Endothelial cell of umbilical vein (primary cell): ENCODE results near the gene VAV3. TPM values are rescaled to one million over a fixed set of nuclear protein-coding genes. Genes with fewer than 3 reads are reported as not detected.

ENCODE experiments used
- BruUV-seq: library from RNA; stranded (reverse); fragments of 400-500 nt; replicated peaks from 2 replicates; lab custom pipeline; 2021; lab: Mats Ljungman, UMichigan
- CTCF ChIA-PET: fragments of 300-600, 350-600 bp; sonication (Branson Sonifier 250); formaldehyde crosslinking; loops from one replicate; lab custom pipeline; 2021; ENCODE audit warnings: antibody characterized with exemption, inconsistent platforms; lab: Charles Lee
- POLR2A ChIA-PET: fragments of 300-600, 350-600 bp; sonication (Branson Sonifier 250); formaldehyde crosslinking; loops from one replicate; lab custom pipeline; 2021; ENCODE audit warnings: antibody characterized with exemption, inconsistent platforms; lab: Charles Lee
- DNase-seq: peaks from one replicate; pipeline ENCODE4 v3.0.0-alpha.2; 2011; ENCODE audit warnings: low read depth, low spot score
- FAIRE-seq: peaks from 2 replicates; lab custom pipeline; 2011; peaks lifted over from hg19 to GRCh38; lab: Jason Lieb, UNC
- H2AFZ ChIP-seq: 2 replicates; pipeline ENCODE4 v1.6.0; 2012; ENCODE audit warnings: low read depth, low read length, control low read depth, inconsistent platforms
- H3K27ac ChIP-seq: 2 replicates; pipeline ENCODE4 v1.5.1; 2011; ENCODE audit warnings: low read depth, mild to moderate bottlenecking, control low read depth, low read length, moderate library complexity; ENCODE audit not compliant: insufficient read depth
- H3K27me3 ChIP-seq, 2 experiments: 2 replicates each; pipeline versions ENCODE4 v1.6.0 to v1.6.1; 2011; ENCODE audit warnings: low read length in 2 of 2, mixed read lengths in 1 of 2; ENCODE audit not compliant: control insufficient read depth in 2 of 2, insufficient read depth in 2 of 2
- H3K36me3 ChIP-seq, 2 experiments: 2 replicates in 1 of 2; 3 replicates in 1 of 2; pipeline ENCODE4 v1.5.1; 2011; ENCODE audit warnings: low read length in 2 of 2, mild to moderate bottlenecking in 1 of 2, moderate library complexity in 1 of 2; ENCODE audit not compliant: control insufficient read depth in 2 of 2, insufficient read depth in 2 of 2; ENCODE audit errors: extremely low read depth in 1 of 2
- H3K4me1 ChIP-seq: 3 replicates; pipeline ENCODE4 v1.5.1; 2011; ENCODE audit warnings: mild to moderate bottlenecking, low read length; ENCODE audit not compliant: control insufficient read depth, insufficient read depth; ENCODE audit errors: extremely low read depth
- H3K4me2 ChIP-seq: 2 replicates; pipeline ENCODE4 v1.6.1; 2011; ENCODE audit warnings: low read length, control low read depth, mixed read lengths; ENCODE audit not compliant: insufficient read depth
- H3K4me3 ChIP-seq, 3 experiments: fragments of 200-600 bp in 1 of 3; sonication (generic), shearing (Covaris generic) in 1 of 3; replicated peaks in 1 of 3; 2 replicates each; pipeline ENCODE4 v1.5.1; 2011 to 2016; ENCODE audit warnings: control low read depth in 3 of 3, low read length in 3 of 3, mild to moderate bottlenecking in 2 of 3, inconsistent platforms in 1 of 3, low read depth in 1 of 3, moderate library complexity in 1 of 3; ENCODE audit not compliant: insufficient read depth in 1 of 3
- H3K79me2 ChIP-seq: 2 replicates; pipeline ENCODE4 v1.6.0; 2012; ENCODE audit warnings: low read length, inconsistent platforms; ENCODE audit not compliant: control insufficient read depth, insufficient read depth
- H3K9ac ChIP-seq: replicated peaks from 2 replicates; pipeline ENCODE3; 2011; ENCODE audit warnings: low read length, control low read depth; ENCODE audit not compliant: insufficient read depth; ENCODE audit errors: extremely low read depth
- H3K9me1 ChIP-seq: replicated peaks from 3 replicates; pipeline ENCODE4 v1.6.0; 2011; ENCODE audit warnings: mild to moderate bottlenecking, low read length; ENCODE audit not compliant: control insufficient read depth, insufficient read depth; ENCODE audit errors: extremely low read depth
- H3K9me3 ChIP-seq: replicated peaks from 2 replicates; pipeline ENCODE4 v1.5.1; 2012; ENCODE audit warnings: low read length, inconsistent platforms; ENCODE audit not compliant: control insufficient read depth, insufficient read depth
- H4K20me1 ChIP-seq: replicated peaks from 2 replicates; pipeline ENCODE3; 2011; ENCODE audit warnings: mild to moderate bottlenecking, low read length; ENCODE audit not compliant: control insufficient read depth, insufficient read depth; ENCODE audit errors: extremely low read depth
- CTCF ChIP-seq, 2 donors: IDR thresholded peaks; 1 replicate in 1 of 2; 2 replicates in 1 of 2; pipeline ENCODE4 v1.5.1; 2011; ENCODE audit warnings: low read length in 2 of 2, mild to moderate bottlenecking in 2 of 2, moderate library complexity in 2 of 2, control low read depth in 1 of 2, inconsistent platforms in 1 of 2, low read depth in 1 of 2; ENCODE audit not compliant: insufficient read depth in 1 of 2; ENCODE audit errors: extremely low read depth in 1 of 2
- EZH2 ChIP-seq: IDR thresholded peaks from 2 replicates; pipeline ENCODE4 v1.6.1; 2012; ENCODE audit warnings: borderline replicate concordance, low read depth, mild to moderate bottlenecking, moderate library complexity, low read length, inconsistent platforms; ENCODE audit not compliant: severe bottlenecking
- FOS ChIP-seq: IDR thresholded peaks from 2 replicates; pipeline ENCODE4 v1.6.1; 2011; ENCODE audit warnings: mild to moderate bottlenecking, low read length, moderate library complexity, borderline replicate concordance; ENCODE audit not compliant: insufficient read depth
- GATA2 ChIP-seq: IDR thresholded peaks from 2 replicates; pipeline ENCODE4 v1.7.0; 2011; ENCODE audit warnings: low read depth, mild to moderate bottlenecking, moderate library complexity, mixed read lengths, low read length; ENCODE audit not compliant: insufficient read length, insufficient read depth
- JUN ChIP-seq: IDR thresholded peaks from 2 replicates; pipeline ENCODE4 v1.6.1; 2011; ENCODE audit warnings: borderline replicate concordance, low read depth; ENCODE audit not compliant: insufficient read length, insufficient read depth
- MAX ChIP-seq: IDR thresholded peaks from 2 replicates; pipeline ENCODE4 v1.6.1; 2011; ENCODE audit not compliant: insufficient read depth, insufficient read length
- MYC ChIP-seq: IDR thresholded peaks from one replicate; pipeline ENCODE4 v1.6.1; 2011; ENCODE audit warnings: mild to moderate bottlenecking, low read depth, low read length
- POLR2A ChIP-seq: IDR thresholded peaks from 2 replicates; pipeline ENCODE4 v1.6.1; 2012; ENCODE audit warnings: low read depth, mild to moderate bottlenecking, control low read depth, low read length
- POLR2AphosphoS5 ChIP-seq: IDR thresholded peaks from 2 replicates; pipeline ENCODE4 v1.6.1; 2012; ENCODE audit warnings: low read depth, mild to moderate bottlenecking, control low read depth, low read length, moderate library complexity; ENCODE audit not compliant: insufficient read depth
- dilution Hi-C: fragments of 300-500 bp; cut with MboI; formaldehyde crosslinking; loops from one replicate; pipeline ENCODE4 v1.15.0; 2019; ENCODE audit warnings: low sequenced_read_pairs; ENCODE audit not compliant: extremely low pct_ligation_motif_present
- intact Hi-C: fragments of 100-400 bp; cut with micrococcal nuclease; formaldehyde crosslinking; loops from one replicate; pipeline ENCODE4 v1.10.0; 2022
- polyA plus RNA-seq, 4 experiments: library from polyadenylated mRNA; depleted of rRNA in 3 of 4; stranded (reverse) in 3 of 4; unstranded in 1 of 4; fragments of >200 nt; gene quantifications; 2 replicates each; pipeline versions ENCODE4 v1.2.1 to v1.2.3, GENCODE V29; 2011 to 2012; ENCODE audit warnings: missing spikeins in 1 of 4
- total RNA-seq: library from RNA; stranded (reverse); gene quantifications from 2 replicates; pipeline ENCODE4 v1.2.3, GENCODE V29; 2021

Gene VAV3
- total and polyA plus RNA-seq, 2 donors (not counting 3 experiments of a cell fraction or from before 2014, with no cell fraction given) = 0.18 to 1.5 TPM

- dilution Hi-C loops (no loop called here), intact Hi-C loops (no loop called here)
- Histone ChIP-seq H2AFZ (no peak overlapping the region), H4K20me1 (no peaks in the 10 kb centered on the region), H3K36me3 (no peaks in the 10 kb centered on the region), H3K9ac (no peak overlapping the region), H3K27me3 (peaks cover 0 to 2% of the 10 kb centered on the region in 2 experiments), H3K4me2 (no peak overlapping the region), H3K9me3 (no peaks in the 10 kb centered on the region), H3K4me1 (no peaks in the 10 kb centered on the region), H3K4me3 (no peak overlapping the region), H3K27ac (no peak overlapping the region), H3K9me1 (no peaks in the 10 kb centered on the region), H3K79me2 (no peaks in the 10 kb centered on the region)
- no peak for FAIRE-seq
- no peak for DNase-seq
- CTCF ChIA-PET = no interaction called here
- no peak for TF ChIP-seq CTCF (IDR thresholded peaks at IDR 0.05; ENCODE audit: extremely low read depth in 1 of 2, insufficient read depth in 1 of 2, low read depth in 1 of 2, low read length in 2 of 2)
- TF ChIP-seq FOS = no peak
- TF ChIP-seq MAX = no peak
- no peak for TF ChIP-seq POLR2A
- no peak for TF ChIP-seq GATA2
- TF ChIP-seq POLR2AphosphoS5 = no peak
- TF ChIP-seq MYC = no peak
- TF ChIP-seq JUN = no peak
- TF ChIP-seq EZH2 = no peak
- POLR2A ChIA-PET = no interaction called here
- no TSS peak for BruUV-seq
Observed at GRCh38 chr1:107946794-107947193, 18.2 kb downstream of the VAV3 start.
